ENCODE results near the gene PRPF6. TPM values are rescaled to one million over a fixed set of nuclear protein-coding genes. Genes with fewer than 3 reads are reported as not detected.

The PRPF6 gene
- total and polyA plus RNA-seq, 2 of the 13 experiments (the other 11 are each of a cell fraction or from before 2014, with no cell fraction given), result 63.7 to 101 TPM

DNA sequence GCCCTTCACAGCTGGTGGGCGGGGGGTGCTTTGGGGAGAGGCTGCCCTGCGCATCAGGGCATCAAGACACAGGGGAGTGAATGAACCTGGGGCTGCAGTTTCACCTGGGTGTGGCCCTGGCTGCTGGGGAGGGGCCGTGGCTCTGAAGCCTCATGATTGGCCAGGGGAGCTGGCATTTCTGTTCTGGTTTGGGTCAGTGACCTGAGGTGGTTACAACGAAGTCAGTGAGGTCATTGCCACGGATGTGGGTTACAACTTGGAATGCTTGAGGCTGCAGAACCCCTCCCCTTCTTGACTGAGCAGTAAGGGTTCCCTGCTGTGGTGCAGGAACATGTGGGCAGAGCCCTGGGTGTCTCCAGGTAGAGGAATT is 85.0 kb downstream of the PRPF6 start (continued):
- TF ChIP-seq, protein P1, sequence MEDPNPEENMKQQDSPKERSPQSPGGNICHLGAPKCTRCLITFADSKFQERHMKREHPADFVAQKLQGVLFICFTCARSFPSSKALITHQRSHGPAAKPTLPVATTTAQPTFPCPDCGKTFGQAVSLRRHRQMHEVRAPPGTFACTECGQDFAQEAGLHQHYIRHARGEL (CRISPR knock-in tag; IDR thresholded peaks at IDR 0.05), result no peak
- TF ChIP-seq, protein P2, sequence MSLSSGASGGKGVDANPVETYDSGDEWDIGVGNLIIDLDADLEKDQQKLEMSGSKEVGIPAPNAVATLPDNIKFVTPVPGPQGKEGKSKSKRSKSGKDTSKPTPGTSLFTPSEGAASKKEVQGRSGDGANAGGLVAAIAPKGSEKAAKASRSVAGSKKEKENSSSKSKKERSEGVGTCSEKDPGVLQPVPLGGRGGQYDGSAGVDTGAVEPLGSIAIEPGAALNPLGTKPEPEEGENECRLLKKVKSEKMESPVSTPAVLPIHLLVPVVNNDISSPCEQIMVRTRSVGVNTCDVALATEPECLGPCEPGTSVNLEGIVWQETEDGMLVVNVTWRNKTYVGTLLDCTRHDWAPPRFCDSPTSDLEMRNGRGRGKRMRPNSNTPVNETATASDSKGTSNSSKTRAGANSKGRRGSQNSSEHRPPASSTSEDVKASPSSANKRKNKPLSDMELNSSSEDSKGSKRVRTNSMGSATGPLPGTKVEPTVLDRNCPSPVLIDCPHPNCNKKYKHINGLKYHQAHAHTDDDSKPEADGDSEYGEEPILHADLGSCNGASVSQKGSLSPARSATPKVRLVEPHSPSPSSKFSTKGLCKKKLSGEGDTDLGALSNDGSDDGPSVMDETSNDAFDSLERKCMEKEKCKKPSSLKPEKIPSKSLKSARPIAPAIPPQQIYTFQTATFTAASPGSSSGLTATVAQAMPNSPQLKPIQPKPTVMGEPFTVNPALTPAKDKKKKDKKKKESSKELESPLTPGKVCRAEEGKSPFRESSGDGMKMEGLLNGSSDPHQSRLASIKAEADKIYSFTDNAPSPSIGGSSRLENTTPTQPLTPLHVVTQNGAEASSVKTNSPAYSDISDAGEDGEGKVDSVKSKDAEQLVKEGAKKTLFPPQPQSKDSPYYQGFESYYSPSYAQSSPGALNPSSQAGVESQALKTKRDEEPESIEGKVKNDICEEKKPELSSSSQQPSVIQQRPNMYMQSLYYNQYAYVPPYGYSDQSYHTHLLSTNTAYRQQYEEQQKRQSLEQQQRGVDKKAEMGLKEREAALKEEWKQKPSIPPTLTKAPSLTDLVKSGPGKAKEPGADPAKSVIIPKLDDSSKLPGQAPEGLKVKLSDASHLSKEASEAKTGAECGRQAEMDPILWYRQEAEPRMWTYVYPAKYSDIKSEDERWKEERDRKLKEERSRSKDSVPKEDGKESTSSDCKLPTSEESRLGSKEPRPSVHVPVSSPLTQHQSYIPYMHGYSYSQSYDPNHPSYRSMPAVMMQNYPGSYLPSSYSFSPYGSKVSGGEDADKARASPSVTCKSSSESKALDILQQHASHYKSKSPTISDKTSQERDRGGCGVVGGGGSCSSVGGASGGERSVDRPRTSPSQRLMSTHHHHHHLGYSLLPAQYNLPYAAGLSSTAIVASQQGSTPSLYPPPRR (CRISPR knock-in tag; IDR thresholded peaks at IDR 0.05; ENCODE audit: borderline replicate concordance), result no peak
- peak; percentile 98 for TF ChIP-seq ZNF326 (CRISPR knock-in tag; IDR thresholded peaks at IDR 0.05; ENCODE audit: borderline replicate concordance)
- TF ChIP-seq, protein P3, sequence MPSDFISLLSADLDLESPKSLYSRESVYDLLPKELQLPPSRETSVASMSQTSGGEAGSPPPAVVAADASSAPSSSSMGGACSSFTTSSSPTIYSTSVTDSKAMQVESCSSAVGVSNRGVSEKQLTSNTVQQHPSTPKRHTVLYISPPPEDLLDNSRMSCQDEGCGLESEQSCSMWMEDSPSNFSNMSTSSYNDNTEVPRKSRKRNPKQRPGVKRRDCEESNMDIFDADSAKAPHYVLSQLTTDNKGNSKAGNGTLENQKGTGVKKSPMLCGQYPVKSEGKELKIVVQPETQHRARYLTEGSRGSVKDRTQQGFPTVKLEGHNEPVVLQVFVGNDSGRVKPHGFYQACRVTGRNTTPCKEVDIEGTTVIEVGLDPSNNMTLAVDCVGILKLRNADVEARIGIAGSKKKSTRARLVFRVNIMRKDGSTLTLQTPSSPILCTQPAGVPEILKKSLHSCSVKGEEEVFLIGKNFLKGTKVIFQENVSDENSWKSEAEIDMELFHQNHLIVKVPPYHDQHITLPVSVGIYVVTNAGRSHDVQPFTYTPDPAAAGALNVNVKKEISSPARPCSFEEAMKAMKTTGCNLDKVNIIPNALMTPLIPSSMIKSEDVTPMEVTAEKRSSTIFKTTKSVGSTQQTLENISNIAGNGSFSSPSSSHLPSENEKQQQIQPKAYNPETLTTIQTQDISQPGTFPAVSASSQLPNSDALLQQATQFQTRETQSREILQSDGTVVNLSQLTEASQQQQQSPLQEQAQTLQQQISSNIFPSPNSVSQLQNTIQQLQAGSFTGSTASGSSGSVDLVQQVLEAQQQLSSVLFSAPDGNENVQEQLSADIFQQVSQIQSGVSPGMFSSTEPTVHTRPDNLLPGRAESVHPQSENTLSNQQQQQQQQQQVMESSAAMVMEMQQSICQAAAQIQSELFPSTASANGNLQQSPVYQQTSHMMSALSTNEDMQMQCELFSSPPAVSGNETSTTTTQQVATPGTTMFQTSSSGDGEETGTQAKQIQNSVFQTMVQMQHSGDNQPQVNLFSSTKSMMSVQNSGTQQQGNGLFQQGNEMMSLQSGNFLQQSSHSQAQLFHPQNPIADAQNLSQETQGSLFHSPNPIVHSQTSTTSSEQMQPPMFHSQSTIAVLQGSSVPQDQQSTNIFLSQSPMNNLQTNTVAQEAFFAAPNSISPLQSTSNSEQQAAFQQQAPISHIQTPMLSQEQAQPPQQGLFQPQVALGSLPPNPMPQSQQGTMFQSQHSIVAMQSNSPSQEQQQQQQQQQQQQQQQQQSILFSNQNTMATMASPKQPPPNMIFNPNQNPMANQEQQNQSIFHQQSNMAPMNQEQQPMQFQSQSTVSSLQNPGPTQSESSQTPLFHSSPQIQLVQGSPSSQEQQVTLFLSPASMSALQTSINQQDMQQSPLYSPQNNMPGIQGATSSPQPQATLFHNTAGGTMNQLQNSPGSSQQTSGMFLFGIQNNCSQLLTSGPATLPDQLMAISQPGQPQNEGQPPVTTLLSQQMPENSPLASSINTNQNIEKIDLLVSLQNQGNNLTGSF (CRISPR knock-in tag; IDR thresholded peaks at IDR 0.05), result no peak
- TF ChIP-seq, protein P4, sequence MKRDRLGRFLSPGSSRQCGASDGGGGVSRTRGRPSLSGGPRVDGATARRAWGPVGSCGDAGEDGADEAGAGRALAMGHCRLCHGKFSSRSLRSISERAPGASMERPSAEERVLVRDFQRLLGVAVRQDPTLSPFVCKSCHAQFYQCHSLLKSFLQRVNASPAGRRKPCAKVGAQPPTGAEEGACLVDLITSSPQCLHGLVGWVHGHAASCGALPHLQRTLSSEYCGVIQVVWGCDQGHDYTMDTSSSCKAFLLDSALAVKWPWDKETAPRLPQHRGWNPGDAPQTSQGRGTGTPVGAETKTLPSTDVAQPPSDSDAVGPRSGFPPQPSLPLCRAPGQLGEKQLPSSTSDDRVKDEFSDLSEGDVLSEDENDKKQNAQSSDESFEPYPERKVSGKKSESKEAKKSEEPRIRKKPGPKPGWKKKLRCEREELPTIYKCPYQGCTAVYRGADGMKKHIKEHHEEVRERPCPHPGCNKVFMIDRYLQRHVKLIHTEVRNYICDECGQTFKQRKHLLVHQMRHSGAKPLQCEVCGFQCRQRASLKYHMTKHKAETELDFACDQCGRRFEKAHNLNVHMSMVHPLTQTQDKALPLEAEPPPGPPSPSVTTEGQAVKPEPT (CRISPR knock-in tag; IDR thresholded peaks at IDR 0.05; ENCODE audit: low read depth), result no peak
- no peak for TF ChIP-seq IKZF1 (IDR thresholded peaks at IDR 0.05)
- no peak for TF ChIP-seq ZNF749 (CRISPR knock-in tag; IDR thresholded peaks at IDR 0.05; ENCODE audit: borderline replicate concordance)
- no peak for TF ChIP-seq ZSCAN29 (CRISPR knock-in tag; conservative IDR thresholded peaks at IDR 0.05)
- TF ChIP-seq ZNF446 (CRISPR knock-in tag; IDR thresholded peaks at IDR 0.05), result no peak
- TF ChIP-seq FOXK1 (CRISPR knock-in tag; IDR thresholded peaks at IDR 0.05; ENCODE audit: borderline replicate concordance, low read depth), result no peak
- no peak for TF ChIP-seq SALL2 (CRISPR knock-in tag; IDR thresholded peaks at IDR 0.05)
- no peak for TF ChIP-seq CBX1 (IDR thresholded peaks at IDR 0.05; ENCODE audit: low read depth)
- TF ChIP-seq ZNF383 (CRISPR knock-in tag; IDR thresholded peaks at IDR 0.05; ENCODE audit: borderline replicate concordance), result no peak
- no peak for TF ChIP-seq REL (CRISPR knock-in tag; conservative IDR thresholded peaks at IDR 0.05)
- no peak for TF ChIP-seq POLR2G (IDR thresholded peaks at IDR 0.05; ENCODE audit: low read depth, low read length)
- no peak; the same call in 1 of the 2 replicates for TF ChIP-seq SP5 (CRISPR knock-in tag; IDR thresholded peaks at IDR 0.05; ENCODE audit: borderline replicate concordance, low read depth)

Measured in HepG2 (cell line).